Osteocyte (in vitro differentiated cells): ENCODE data around the gene FH. TPM values are rescaled to one million over a fixed set of nuclear protein-coding genes. Genes with fewer than 3 reads are reported as not detected.
A peak's percentile ranks its signal among the peaks of the same experiment; 100 is the strongest.

ENCODE experiments used
- DNase-seq: peaks from one replicate; pipeline ENCODE4 v3.0.0; 2021; ENCODE audit warnings: mixed read lengths; ENCODE audit not compliant: unreplicated experiment; ENCODE audit errors: extremely low spot score
- H3K27ac Mint-ChIP-seq: one replicate; pipeline ENCODE4 v1.8.0; 2021; ENCODE audit warnings: mild to moderate bottlenecking, mixed read lengths; ENCODE audit not compliant: unreplicated experiment
- H3K27me3 Mint-ChIP-seq: one replicate; pipeline ENCODE4 v1.8.0; 2021; ENCODE audit warnings: mixed read lengths; ENCODE audit not compliant: unreplicated experiment
- H3K36me3 Mint-ChIP-seq: one replicate; pipeline ENCODE4 v1.8.0; 2021; ENCODE audit warnings: mixed read lengths; ENCODE audit not compliant: unreplicated experiment
- H3K4me1 Mint-ChIP-seq: one replicate; pipeline ENCODE4 v1.8.0; 2021; ENCODE audit warnings: mixed read lengths; ENCODE audit not compliant: unreplicated experiment
- H3K4me3 Mint-ChIP-seq: one replicate; pipeline ENCODE4 v1.8.0; 2021; ENCODE audit warnings: mild to moderate bottlenecking, moderate library complexity, mixed read lengths; ENCODE audit not compliant: unreplicated experiment
- H3K9me3 Mint-ChIP-seq: one replicate; pipeline ENCODE4 v1.8.0; 2021; ENCODE audit warnings: mixed read lengths; ENCODE audit not compliant: unreplicated experiment
- long read RNA-seq: library from polyadenylated mRNA; unstranded; transcript quantifications from one replicate; pipeline ENCODE4 v2.0.0, GENCODE V29; 2021
- total RNA-seq: library from RNA; stranded (reverse); gene quantifications from 2 replicates; pipeline ENCODE4 v1.2.1, GENCODE V29; 2021
- TF ChIP-seq, protein P1 (sequence below): fragments of 200-600 bp; sonication (generic); IDR thresholded peaks from 2 replicates; pipeline ENCODE4 v1.5.0; 2021; ENCODE audit warnings: antibody characterized with exemption, mild to moderate bottlenecking, moderate library complexity

FH gene
- total RNA-seq: 61.1 and 65.5 TPM in 2 replicates
- long read RNA-seq, transcript FH-201 (10 exons, 1,797 nt): major isoform, 709 of 726 reads
- long read RNA-seq, partial matches to known transcripts: 4 of 726 reads
- long read RNA-seq, other reads (novel, unspliced or antisense): 13 of 726 reads

GRCh38 chr1:241519308-241520079 lies at the start of gene FH:
TSS of gene FH (minus strand) at chr1:241519755. CDS start at chr1:241519722, 33 bp downstream.
- Mint-ChIP-seq H3K36me3 (peaks cover 10% of the 10 kb centered on the region), H3K4me3 (no peak within 1 kb of the TSS), H3K4me1 (peaks cover 18% of the 10 kb centered on the region), H3K9me3 (no peaks in the 10 kb centered on the region), H3K27me3 (peaks cover 34% of the 10 kb centered on the region), H3K27ac (peak within 1 kb of the TSS; percentile 86)
- DNase-seq: peak; percentile 97
- TF ChIP-seq, protein P1, sequence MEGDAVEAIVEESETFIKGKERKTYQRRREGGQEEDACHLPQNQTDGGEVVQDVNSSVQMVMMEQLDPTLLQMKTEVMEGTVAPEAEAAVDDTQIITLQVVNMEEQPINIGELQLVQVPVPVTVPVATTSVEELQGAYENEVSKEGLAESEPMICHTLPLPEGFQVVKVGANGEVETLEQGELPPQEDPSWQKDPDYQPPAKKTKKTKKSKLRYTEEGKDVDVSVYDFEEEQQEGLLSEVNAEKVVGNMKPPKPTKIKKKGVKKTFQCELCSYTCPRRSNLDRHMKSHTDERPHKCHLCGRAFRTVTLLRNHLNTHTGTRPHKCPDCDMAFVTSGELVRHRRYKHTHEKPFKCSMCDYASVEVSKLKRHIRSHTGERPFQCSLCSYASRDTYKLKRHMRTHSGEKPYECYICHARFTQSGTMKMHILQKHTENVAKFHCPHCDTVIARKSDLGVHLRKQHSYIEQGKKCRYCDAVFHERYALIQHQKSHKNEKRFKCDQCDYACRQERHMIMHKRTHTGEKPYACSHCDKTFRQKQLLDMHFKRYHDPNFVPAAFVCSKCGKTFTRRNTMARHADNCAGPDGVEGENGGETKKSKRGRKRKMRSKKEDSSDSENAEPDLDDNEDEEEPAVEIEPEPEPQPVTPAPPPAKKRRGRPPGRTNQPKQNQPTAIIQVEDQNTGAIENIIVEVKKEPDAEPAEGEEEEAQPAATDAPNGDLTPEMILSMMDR: no peak

GRCh38 chr1:241560849-241561187 lies 41.3 kb upstream of the FH start:
- peaks cover 31% of the 10 kb centered on the region for H3K27me3 Mint-ChIP-seq
- TF ChIP-seq, protein P1: no peak
- no peak overlapping the region for H3K27ac Mint-ChIP-seq
- DNase-seq: no peak
- H3K36me3 Mint-ChIP-seq: no peaks in the 10 kb centered on the region
- no peak overlapping the region for H3K4me3 Mint-ChIP-seq
- H3K9me3 Mint-ChIP-seq: no peaks in the 10 kb centered on the region
- no peaks in the 10 kb centered on the region for H3K4me1 Mint-ChIP-seq

- H3K27me3 Mint-ChIP-seq: peaks cover 34% of the 10 kb centered on the region
- TF ChIP-seq, protein P1: no peak
- H3K4me1 Mint-ChIP-seq: no peaks in the 10 kb centered on the region
- no peaks in the 10 kb centered on the region for H3K36me3 Mint-ChIP-seq
- no peak for DNase-seq
- H3K9me3 Mint-ChIP-seq: no peaks in the 10 kb centered on the region
- no peak overlapping the region for H3K27ac Mint-ChIP-seq
- no peak overlapping the region for H3K4me3 Mint-ChIP-seq
These were observed 40.7 kb upstream of the FH start for GRCh38 chr1:241560146-241560848.

- no peaks in the 10 kb centered on the region for H3K36me3 Mint-ChIP-seq
- no peaks in the 10 kb centered on the region for H3K4me1 Mint-ChIP-seq
- TF ChIP-seq, protein P1: no peak
- peaks cover 37% of the 10 kb centered on the region for H3K27me3 Mint-ChIP-seq
- no peak overlapping the region for H3K27ac Mint-ChIP-seq
- no peak for DNase-seq
- H3K4me3 Mint-ChIP-seq: no peak overlapping the region
- no peaks in the 10 kb centered on the region for H3K9me3 Mint-ChIP-seq
These were observed 38.1 kb upstream of the FH start for GRCh38 chr1:241557551-241558193.
